Kidney epithelial cell (primary cell): Measurements from ENCODE around the gene RSRC2. TPM values are rescaled to one million over a fixed set of nuclear protein-coding genes. Genes with fewer than 3 reads are reported as not detected.
"Not testable (repeated sequence)": the region's sequence is repeated elsewhere in the genome, so short reads cannot be mapped to it uniquely, and the experiment has no call there.

Experiments used
- DNase-seq: peaks from one replicate; pipeline ENCODE4 v3.0.0-alpha.2; 2010; ENCODE audit warnings: low read depth
- H3K27me3 ChIP-seq: 2 replicates; pipeline ENCODE4 v1.6.0; 2011; ENCODE audit warnings: low read length; ENCODE audit not compliant: control insufficient read depth, insufficient read depth
- H3K36me3 ChIP-seq: 2 replicates; pipeline ENCODE4 v1.5.1; 2011; ENCODE audit warnings: low read length; ENCODE audit not compliant: control insufficient read depth, insufficient read depth
- H3K4me3 ChIP-seq: 2 replicates; pipeline ENCODE4 v1.5.1; 2011; ENCODE audit warnings: low read depth, mild to moderate bottlenecking, control low read depth, low read length
- CTCF ChIP-seq: IDR thresholded peaks from 2 replicates; pipeline ENCODE4 v1.5.1; 2011; ENCODE audit warnings: mild to moderate bottlenecking, moderate library complexity, low read length, control low read depth, inconsistent platforms; ENCODE audit not compliant: insufficient read depth, poor library complexity, severe bottlenecking
- total RNA-seq: library from RNA; depleted of rRNA; stranded (reverse); fragments of >200 nt; gene quantifications from 2 replicates; pipeline ENCODE4 v1.2.3, GENCODE V29; 2015

The RSRC2 gene
- total RNA-seq, 1 donor from 2014 or later: 41.2 TPM

- TF ChIP-seq CTCF: no peak
- Histone ChIP-seq H3K4me3 (no peak overlapping the region), H3K27me3 (no peaks in the 10 kb centered on the region), H3K36me3 (peaks cover 3% of the 10 kb centered on the region)
- DNase-seq: no peak
Measured at GRCh38 chr12:122486805-122487426, 39.8 kb downstream of the RSRC2 start.

GRCh38 chr12:122486360-122486759 lies 40.4 kb downstream of the RSRC2 start:
- DNase-seq, H3K36me3 ChIP-seq, H3K27me3 ChIP-seq, H3K4me3 ChIP-seq: not testable (repeated sequence)

DNA sequence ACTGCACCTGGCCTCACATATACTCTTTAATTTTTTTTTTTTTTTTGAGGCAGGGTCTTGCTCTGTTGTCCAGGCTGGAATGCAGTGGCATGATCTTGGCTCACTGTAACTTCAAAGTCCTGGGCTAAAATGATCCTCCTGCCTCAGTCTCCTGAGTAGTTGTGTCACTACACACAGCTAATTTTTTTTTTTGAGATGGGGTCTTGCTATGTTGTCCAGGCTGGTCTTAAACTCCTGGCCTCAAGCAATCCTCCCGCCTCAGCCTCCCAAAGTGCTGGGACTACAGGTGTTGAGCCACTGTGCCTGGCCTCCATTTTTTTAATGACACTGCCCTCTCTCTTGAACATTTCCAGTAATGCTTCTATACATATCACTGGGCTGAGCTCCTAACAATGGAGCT lies 42.4 kb downstream of the RSRC2 start:
- not testable (repeated sequence) for DNase-seq, H3K36me3 ChIP-seq, H3K4me3 ChIP-seq, H3K27me3 ChIP-seq

- Histone ChIP-seq H3K36me3 (peaks cover 3% of the 10 kb centered on the region), H3K4me3 (no peak overlapping the region), H3K27me3 (no peaks in the 10 kb centered on the region)
- no peak for DNase-seq
- TF ChIP-seq CTCF: no peak
Measured at GRCh38 chr12:122483969-122484368, 42.8 kb downstream of the RSRC2 start.

GRCh38 chr12:122481861-122482260 lies 44.9 kb downstream of the RSRC2 start:
- TF ChIP-seq CTCF: no peak
- DNase-seq: no peak
- peaks cover 4% of the 10 kb centered on the region for H3K36me3 ChIP-seq
- no peaks in the 10 kb centered on the region for H3K27me3 ChIP-seq
- no peak overlapping the region for H3K4me3 ChIP-seq

DNA sequence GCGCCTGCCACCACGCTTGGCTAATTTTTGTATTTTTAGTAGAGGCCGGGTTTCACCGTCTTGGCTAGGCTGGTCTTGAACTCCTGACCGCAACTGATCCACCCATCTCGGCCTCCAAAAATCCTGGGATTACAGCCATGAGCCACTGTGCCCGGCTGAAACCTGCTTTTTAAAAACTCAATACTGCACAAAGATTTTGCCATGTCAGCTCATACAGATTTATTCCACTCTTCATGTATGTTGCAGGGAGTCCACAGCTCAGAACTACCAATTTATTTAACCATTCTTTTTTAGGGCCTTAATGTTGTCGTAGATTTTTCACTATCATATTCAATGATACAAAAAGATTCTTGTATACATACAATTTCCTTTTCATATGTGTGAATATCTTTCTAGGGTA lies 46.0 kb downstream of the RSRC2 start:
- H3K36me3 ChIP-seq: peaks cover 4% of the 10 kb centered on the region
- no peak for DNase-seq
- no peak overlapping the region for H3K4me3 ChIP-seq
- H3K27me3 ChIP-seq: no peaks in the 10 kb centered on the region
- TF ChIP-seq CTCF: no peak

DNA sequence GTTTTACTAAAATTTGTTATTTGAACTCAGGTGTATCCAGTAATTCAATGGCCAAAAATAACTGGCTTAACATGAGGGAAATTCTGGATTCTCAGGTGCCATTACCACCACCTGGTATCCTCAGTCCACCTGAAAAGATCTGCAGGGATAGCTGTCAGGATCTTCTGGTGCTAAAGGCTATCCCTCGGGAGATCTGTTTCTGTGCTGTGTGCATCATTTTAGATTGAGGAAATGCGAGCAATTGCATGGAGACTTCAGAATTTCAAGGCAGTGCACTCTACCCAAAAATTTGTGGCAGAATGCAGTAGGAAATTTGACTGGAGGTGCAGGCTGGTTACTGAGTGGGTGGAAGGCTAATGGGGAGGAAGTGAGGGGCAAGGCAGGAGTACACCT lies 52.4 kb downstream of the RSRC2 start:
- no peak for TF ChIP-seq CTCF
- no peak for DNase-seq
- Histone ChIP-seq H3K27me3 (no peaks in the 10 kb centered on the region), H3K36me3 (peaks cover 2% of the 10 kb centered on the region), H3K4me3 (no peak overlapping the region)
